ENCODE data around the gene IL17RC. TPM values are rescaled to one million over a fixed set of nuclear protein-coding genes. Genes with fewer than 3 reads are reported as not detected.
A peak's percentile ranks its signal among the peaks of the same experiment; 100 is the strongest.

Gene IL17RC
- total RNA-seq, 1 donor from 2014 or later: 20.1 TPM

DNA sequence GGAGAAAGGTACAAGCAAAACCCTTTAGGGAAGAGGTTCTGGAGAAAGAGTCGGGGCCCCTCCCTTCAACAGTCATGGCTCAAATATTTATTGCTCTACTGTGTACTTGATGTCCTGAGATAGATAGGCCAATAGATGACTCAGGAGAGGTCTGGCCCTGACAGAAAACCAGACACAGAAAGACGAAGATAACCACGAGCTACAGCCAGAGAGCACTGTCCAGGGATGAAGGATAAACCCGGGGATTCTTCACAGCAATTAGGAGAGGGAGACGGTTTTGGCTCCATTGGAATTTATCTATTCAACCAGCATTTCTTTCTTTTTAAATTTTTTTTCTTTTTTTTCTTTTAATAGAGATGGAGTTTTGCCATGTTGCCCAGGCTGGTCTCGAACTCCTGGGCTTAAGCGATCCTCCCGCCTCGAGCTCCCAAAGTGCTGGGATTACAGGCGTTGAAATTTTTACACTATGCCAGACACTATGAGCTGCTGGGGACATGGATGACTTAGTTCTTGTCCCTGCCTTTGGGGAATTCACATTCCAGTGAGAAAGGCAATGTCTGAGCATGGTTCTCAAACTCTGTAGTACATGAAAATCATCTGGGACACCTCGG, 32.2 kb upstream of the IL17RC start:
- Mint-ChIP-seq H3K9me3 (ENCODE audit: unreplicated experiment) (no peaks in the 10 kb centered on the region), H3K4me3 (ENCODE audit: unreplicated experiment) (peak overlapping the region; percentile 66), H3K36me3 (ENCODE audit: low read depth, unreplicated experiment) (no peaks in the 10 kb centered on the region), H3K27ac (ENCODE audit: unreplicated experiment) (peak overlapping the region; percentile 90), H3K27me3 (ENCODE audit: low read depth, unreplicated experiment) (no peaks in the 10 kb centered on the region), H3K4me1 (ENCODE audit: low read depth, unreplicated experiment) (peaks cover 10% of the 10 kb centered on the region)
- Histone ChIP-seq H3K27ac (ENCODE audit: low read depth, low read length) (peak overlapping the region; percentile 32), H3K9ac (ENCODE audit: low read length) (peak overlapping the region; percentile 3), H3K4me1 (ENCODE audit: insufficient read depth, low read length) (peaks cover 10% of the 10 kb centered on the region), H3K79me2 (ENCODE audit: insufficient read depth, low read length) (no peaks in the 10 kb centered on the region), H3K4me3 (ENCODE audit: insufficient read depth, low read depth, low read length) (no peak overlapping the region), H3K4me2 (ENCODE audit: low read length) (peak overlapping the region; percentile 73), H3K36me3 (ENCODE audit: insufficient read depth, low read length) (no peaks in the 10 kb centered on the region), H2AFZ (ENCODE audit: low read depth, low read length) (peak overlapping the region; percentile 22), H3K9me3 (ENCODE audit: insufficient read depth, low read depth, low read length) (no peaks in the 10 kb centered on the region), H3K27me3 (ENCODE audit: insufficient read depth, low read length) (no peaks in the 10 kb centered on the region), H4K20me1 (ENCODE audit: insufficient read depth, low read length) (no peaks in the 10 kb centered on the region)
- TF ChIP-seq EZH2 (IDR thresholded peaks at IDR 0.05; ENCODE audit: insufficient read depth, low read length) (no peak), CTCF (IDR thresholded peaks at IDR 0.05; ENCODE audit: insufficient read depth, low read depth, low read length) (no peak)
- peak; percentile 84 for DNase-seq (ENCODE audit: low read depth)
- FAIRE-seq: no peak

DNA sequence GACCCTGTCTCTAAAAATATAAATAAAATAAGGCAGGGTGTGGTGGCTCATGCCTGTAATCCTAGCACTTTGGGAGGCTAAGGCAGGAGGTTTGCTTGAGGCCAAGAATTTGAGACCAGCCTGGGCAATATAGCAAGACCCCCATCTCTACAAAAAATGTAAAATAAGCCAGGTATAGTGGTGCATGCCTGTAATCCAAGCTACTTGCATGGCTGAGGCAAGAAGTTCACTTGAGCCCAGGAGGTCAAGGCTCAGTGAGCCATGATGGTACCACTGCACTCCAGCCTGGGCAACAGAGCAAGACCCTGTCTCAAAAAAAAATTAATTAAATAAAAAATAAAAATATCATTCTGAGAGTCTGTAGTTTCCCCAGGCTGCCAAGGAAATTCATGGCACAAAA, 30.6 kb upstream of the IL17RC start:
- Histone ChIP-seq H3K4me3 (ENCODE audit: insufficient read depth, low read depth, low read length) (no peak overlapping the region), H3K9me3 (ENCODE audit: insufficient read depth, low read depth, low read length) (no peaks in the 10 kb centered on the region), H3K27me3 (ENCODE audit: insufficient read depth, low read length) (no peaks in the 10 kb centered on the region), H3K9ac (ENCODE audit: low read length) (no peak overlapping the region), H3K4me2 (ENCODE audit: low read length) (no peak overlapping the region), H2AFZ (ENCODE audit: low read depth, low read length) (no peak overlapping the region), H3K36me3 (ENCODE audit: insufficient read depth, low read length) (no peaks in the 10 kb centered on the region), H3K79me2 (ENCODE audit: insufficient read depth, low read length) (peaks cover 10% of the 10 kb centered on the region), H3K4me1 (ENCODE audit: insufficient read depth, low read length) (peaks cover 10% of the 10 kb centered on the region), H4K20me1 (ENCODE audit: insufficient read depth, low read length) (no peaks in the 10 kb centered on the region), H3K27ac (ENCODE audit: low read depth, low read length) (no peak overlapping the region)
- Mint-ChIP-seq H3K36me3 (ENCODE audit: low read depth, unreplicated experiment) (no peaks in the 10 kb centered on the region), H3K27me3 (ENCODE audit: low read depth, unreplicated experiment) (no peaks in the 10 kb centered on the region), H3K4me1 (ENCODE audit: low read depth, unreplicated experiment) (peaks cover 10% of the 10 kb centered on the region), H3K9me3 (ENCODE audit: unreplicated experiment) (no peaks in the 10 kb centered on the region), H3K4me3 (ENCODE audit: unreplicated experiment) (no peak overlapping the region), H3K27ac (ENCODE audit: unreplicated experiment) (no peak overlapping the region)
- FAIRE-seq (no peak), DNase-seq (ENCODE audit: low read depth) (no peak)
- TF ChIP-seq CTCF (IDR thresholded peaks at IDR 0.05; ENCODE audit: insufficient read depth, low read depth, low read length): no peak
- TF ChIP-seq EZH2 (IDR thresholded peaks at IDR 0.05; ENCODE audit: insufficient read depth, low read length): no peak

GRCh38 chr3:9887480-9887879, 29.4 kb upstream of the IL17RC start:
- no peak for FAIRE-seq

More at GRCh38 chr3:9887480-9887879, 29.4 kb upstream of the IL17RC start:
- Histone ChIP-seq H4K20me1 (ENCODE audit: insufficient read depth, low read length) (peaks cover 3% of the 10 kb centered on the region), H3K4me2 (ENCODE audit: low read length) (no peak overlapping the region), H3K9ac (ENCODE audit: low read length) (no peak overlapping the region), H3K4me1 (ENCODE audit: insufficient read depth, low read length) (peaks cover 10% of the 10 kb centered on the region), H3K27ac (ENCODE audit: low read depth, low read length) (no peak overlapping the region), H3K9me3 (ENCODE audit: insufficient read depth, low read depth, low read length) (no peaks in the 10 kb centered on the region), H2AFZ (ENCODE audit: low read depth, low read length) (no peak overlapping the region), H3K4me3 (ENCODE audit: insufficient read depth, low read depth, low read length) (no peak overlapping the region), H3K79me2 (ENCODE audit: insufficient read depth, low read length) (peaks cover 19% of the 10 kb centered on the region), H3K27me3 (ENCODE audit: insufficient read depth, low read length) (no peaks in the 10 kb centered on the region), H3K36me3 (ENCODE audit: insufficient read depth, low read length) (peaks cover under 1% of the 10 kb centered on the region)
- Mint-ChIP-seq H3K27ac (ENCODE audit: unreplicated experiment) (no peak overlapping the region), H3K9me3 (ENCODE audit: unreplicated experiment) (no peaks in the 10 kb centered on the region), H3K36me3 (ENCODE audit: low read depth, unreplicated experiment) (peaks cover 3% of the 10 kb centered on the region), H3K27me3 (ENCODE audit: low read depth, unreplicated experiment) (no peaks in the 10 kb centered on the region), H3K4me3 (ENCODE audit: unreplicated experiment) (no peak overlapping the region), H3K4me1 (ENCODE audit: low read depth, unreplicated experiment) (peaks cover 16% of the 10 kb centered on the region)
- no peak for DNase-seq (ENCODE audit: low read depth)
- no peak for TF ChIP-seq EZH2 (IDR thresholded peaks at IDR 0.05; ENCODE audit: insufficient read depth, low read length)
- TF ChIP-seq CTCF (IDR thresholded peaks at IDR 0.05; ENCODE audit: insufficient read depth, low read depth, low read length): no peak
